CD1c-positive myeloid dendritic cell (primary cell): Measurements from ENCODE around the gene GNA12.

Experiments used
- DNase-seq: peaks from one replicate; pipeline ENCODE4 v3.0.0-alpha.2; 2016; ENCODE audit errors: extremely low spot score

Gene GNA12

GRCh38 chr7:2838451-2838850 lies 5.7 kb downstream of the GNA12 start:
- no peak for DNase-seq

GRCh38 chr7:2837496-2837895 lies 6.6 kb downstream of the GNA12 start:
- DNase-seq = no peak

- no peak for DNase-seq
Observed at GRCh38 chr7:2834748-2835441, 9.2 kb downstream of the GNA12 start.

- DNase-seq = no peak
Observed at GRCh38 chr7:2833083-2833910, 10.8 kb downstream of the GNA12 start.

- no peak for DNase-seq
Observed at GRCh38 chr7:2832461-2832860, 11.6 kb downstream of the GNA12 start.

- no peak for DNase-seq
Observed at GRCh38 chr7:2830609-2831376, 13.3 kb downstream of the GNA12 start.

GRCh38 chr7:2829040-2829439 lies 15.1 kb downstream of the GNA12 start:
- no peak for DNase-seq

- DNase-seq = no peak
Observed at GRCh38 chr7:2826771-2827170, 17.3 kb downstream of the GNA12 start.

GRCh38 chr7:2825559-2826227 lies 18.4 kb downstream of the GNA12 start:
- no peak for DNase-seq

- no peak for DNase-seq
Observed at GRCh38 chr7:2824678-2825461, 19.2 kb downstream of the GNA12 start.

- DNase-seq = no peak
Observed at GRCh38 chr7:2824026-2824677, 20.0 kb downstream of the GNA12 start.

GRCh38 chr7:2823130-2823529 lies 21.0 kb downstream of the GNA12 start:
- no peak for DNase-seq

- DNase-seq = no peak
Observed at GRCh38 chr7:2821842-2822507, 22.1 kb downstream of the GNA12 start.

- DNase-seq = peak; percentile 53
Observed at GRCh38 chr7:2821161-2821841, 22.8 kb downstream of the GNA12 start.

GRCh38 chr7:2820508-2820934 lies 23.6 kb downstream of the GNA12 start:
- DNase-seq = peak; percentile 83

- DNase-seq = no peak
Observed at GRCh38 chr7:2819954-2820397, 24.1 kb downstream of the GNA12 start.

- DNase-seq = no peak
Observed at GRCh38 chr7:2819161-2819953, 24.8 kb downstream of the GNA12 start.

GRCh38 chr7:2818653-2819052 lies 25.5 kb downstream of the GNA12 start:
- no peak for DNase-seq
